NCI-H748 treated with DMSO at 0.1 percent for 48 hours (cell line): ENCODE results near the gene HSD3B1.

Experiments used
- DNase-seq: peaks from one replicate; lab custom pipeline; 2025; lab: John Stamatoyannopoulos, UW

HSD3B1 gene

DNA sequence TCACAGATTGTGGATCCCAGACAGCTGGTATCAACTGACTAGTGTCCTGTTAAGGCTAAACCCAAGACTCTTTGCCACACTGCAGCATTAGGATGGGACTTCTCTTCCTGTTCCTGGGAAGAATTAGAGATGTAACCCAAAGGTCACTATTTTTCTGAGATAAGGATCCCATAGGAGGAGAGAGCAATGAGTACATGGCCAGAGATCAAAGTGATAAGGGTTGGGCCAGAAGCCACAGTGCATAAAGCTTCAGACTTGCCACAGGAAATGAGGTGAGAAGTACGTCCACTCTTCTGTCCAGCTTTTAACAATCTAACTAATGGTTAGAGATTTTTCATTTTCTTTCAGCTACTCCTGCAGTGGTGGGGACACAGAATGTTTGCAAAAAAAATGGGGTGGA, at the start of gene HSD3B1:
HSD3B1 (plus strand) TSS at position 270 of the 400 bp plus-strand sequence. CDS start 267 bp downstream, outside the sequence.
- no peak for DNase-seq

- DNase-seq, result no peak
These were observed 44.0 kb upstream of the HSD3B1 start for GRCh38 chr1:119462964-119463363.

DNA sequence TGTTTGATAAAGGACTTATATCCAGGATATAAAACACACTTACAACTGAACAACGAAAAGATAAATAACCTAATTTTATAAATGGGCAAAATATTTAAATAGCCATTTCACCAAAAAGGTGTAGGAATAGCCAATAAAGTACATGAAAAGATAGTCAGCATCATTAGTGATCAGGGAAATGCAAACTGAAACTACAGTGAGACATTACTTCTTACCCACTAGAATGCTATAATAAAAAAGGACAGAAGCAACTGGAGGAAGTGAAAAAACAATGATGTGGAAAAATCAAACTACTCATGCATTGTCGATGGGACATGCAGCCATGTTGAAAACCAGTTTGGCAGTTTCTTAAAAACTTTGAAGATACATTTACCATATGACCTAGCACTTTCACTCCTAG, 43.4 kb upstream of the HSD3B1 start:
- no peak for DNase-seq

DNA sequence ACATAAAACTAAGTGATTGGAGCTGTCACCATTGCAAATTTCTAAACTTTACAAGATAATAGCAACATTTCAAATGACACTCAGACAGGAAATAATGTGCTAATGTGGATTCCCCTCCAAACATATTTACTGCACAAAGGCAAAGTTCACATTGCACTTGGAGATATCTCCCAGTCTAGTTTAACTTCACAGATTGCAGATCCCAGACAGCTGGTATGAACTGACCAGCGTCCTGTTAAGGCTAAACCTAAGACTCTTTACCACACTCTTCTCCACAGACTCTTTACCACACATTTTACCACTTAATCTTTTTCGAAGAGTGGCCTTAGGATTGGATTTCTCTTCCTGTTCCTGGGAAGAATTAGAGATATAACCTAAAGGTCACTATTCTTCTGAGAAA, 40.6 kb upstream of the HSD3B1 start:
- DNase-seq, result no peak

- no peak for DNase-seq
These were observed 39.8 kb upstream of the HSD3B1 start for GRCh38 chr1:119467219-119467618.

DNA sequence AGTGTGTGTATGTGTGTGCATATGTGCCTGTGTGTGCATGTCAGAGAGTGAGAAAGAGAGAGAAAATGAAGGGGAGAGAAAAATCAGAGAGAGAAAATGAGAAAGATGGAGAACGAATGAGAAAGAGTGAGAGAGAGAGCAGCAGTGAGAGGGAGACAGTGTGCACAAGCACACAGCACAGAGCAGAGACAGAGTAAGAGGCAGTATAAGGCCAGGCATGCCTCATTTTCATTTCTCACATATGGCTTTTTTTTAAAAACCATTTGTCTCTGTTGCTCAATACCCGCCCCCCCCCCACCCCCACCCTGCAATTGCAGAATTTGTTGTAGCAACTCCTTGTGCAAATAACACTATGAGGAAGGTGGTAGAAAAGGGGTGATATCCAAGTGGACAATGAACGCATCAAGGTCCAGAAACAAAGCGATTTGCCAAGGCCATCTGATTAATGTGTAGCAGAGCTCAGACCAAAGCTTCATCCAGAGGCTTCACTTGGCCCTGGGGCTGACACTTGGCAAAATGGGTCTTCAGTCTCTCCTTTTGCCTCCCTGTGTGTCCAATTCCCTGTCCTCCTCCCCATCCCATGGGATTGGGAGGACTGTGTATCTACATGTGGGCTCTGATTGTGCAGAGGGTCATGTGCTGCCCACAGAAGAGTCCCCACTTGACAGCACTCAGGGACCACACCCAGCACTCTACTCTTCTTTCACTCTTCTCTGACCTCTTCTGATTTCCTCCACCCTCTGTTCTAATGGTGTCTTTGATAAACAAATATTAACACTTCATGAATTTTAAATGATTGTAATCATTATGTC, 38.9 kb upstream of the HSD3B1 start:
- DNase-seq, result peak; percentile 80

GRCh38 chr1:119469741-119470140, 37.3 kb upstream of the HSD3B1 start:
- no peak for DNase-seq

DNA sequence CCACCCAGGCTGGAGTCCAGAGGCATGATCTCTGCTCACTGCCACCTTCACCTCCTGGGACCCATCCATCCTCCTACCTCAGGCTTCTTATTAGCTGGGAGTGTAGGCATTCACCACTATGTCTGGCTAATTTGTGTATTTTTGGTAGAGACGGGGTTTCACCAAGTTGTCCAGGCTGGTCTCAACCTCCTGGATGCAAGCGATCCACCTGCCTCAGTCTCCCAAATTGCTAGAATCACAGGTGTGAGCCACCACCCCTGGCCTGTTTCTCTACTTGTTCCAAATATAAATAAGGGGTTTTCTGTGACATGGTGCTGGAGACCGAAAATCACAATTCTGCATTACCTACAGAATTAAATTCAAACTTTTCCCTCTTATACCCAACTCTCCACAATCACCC, 36.6 kb upstream of the HSD3B1 start:
- DNase-seq, result no peak

DNA sequence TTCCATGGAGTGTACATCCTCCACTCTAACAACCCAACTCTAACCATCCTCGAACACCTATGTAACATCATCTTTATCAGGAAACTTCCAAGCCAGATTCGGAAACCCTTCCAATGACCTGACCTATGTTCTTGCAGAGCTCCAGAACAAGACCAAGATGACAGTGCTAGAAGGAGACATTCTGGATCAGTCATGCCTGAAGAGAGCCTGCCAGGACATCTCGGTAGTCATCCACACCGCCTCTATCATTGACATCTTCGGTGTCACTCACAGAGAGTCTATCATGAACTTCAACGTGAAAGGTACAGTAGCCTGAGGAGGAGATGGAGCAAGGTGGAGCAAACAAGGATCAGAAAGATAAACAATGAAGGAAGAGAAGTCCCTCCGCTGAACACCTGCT, 36.1 kb upstream of the HSD3B1 start:
- no peak for DNase-seq

DNA sequence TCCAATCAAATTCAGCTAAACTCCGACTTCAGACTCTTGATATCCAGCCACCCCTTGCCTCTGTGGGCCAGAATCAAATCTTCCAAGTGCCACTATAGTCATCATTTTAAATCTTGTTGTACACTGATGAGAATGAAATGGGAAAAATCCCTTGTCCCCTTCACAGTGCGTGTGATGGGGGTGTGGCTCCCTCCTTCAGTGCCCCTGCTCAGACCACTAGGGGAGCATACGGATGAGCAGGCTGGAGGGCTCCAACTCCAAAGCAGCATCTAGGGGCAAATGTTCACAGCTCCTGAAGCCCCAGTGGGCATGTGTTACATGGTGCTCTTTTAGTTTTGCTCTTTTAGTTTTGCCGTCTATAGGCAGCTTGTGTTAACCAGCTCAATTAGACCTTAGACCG, 35.4 kb upstream of the HSD3B1 start:
- DNase-seq, result no peak

GRCh38 chr1:119472080-119472818, 34.8 kb upstream of the HSD3B1 start:
- no peak for DNase-seq

DNA sequence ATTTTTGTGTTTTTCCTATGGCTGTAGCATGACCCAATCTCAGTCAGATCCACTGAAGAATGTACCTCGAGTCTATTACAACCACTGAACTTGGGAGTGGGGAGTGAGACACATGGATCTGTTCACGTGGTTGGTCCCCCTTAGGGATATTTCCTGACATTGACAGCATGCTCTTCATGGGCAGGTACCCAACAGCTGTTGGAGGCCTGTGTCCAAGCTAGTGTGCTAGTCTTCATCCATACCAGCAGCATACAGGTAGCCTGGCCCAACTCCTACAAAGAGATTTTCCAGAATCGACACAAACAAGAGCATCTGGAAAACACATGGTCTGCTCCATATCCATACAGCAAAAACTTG, 34.2 kb upstream of the HSD3B1 start:
- DNase-seq, result no peak

DNA sequence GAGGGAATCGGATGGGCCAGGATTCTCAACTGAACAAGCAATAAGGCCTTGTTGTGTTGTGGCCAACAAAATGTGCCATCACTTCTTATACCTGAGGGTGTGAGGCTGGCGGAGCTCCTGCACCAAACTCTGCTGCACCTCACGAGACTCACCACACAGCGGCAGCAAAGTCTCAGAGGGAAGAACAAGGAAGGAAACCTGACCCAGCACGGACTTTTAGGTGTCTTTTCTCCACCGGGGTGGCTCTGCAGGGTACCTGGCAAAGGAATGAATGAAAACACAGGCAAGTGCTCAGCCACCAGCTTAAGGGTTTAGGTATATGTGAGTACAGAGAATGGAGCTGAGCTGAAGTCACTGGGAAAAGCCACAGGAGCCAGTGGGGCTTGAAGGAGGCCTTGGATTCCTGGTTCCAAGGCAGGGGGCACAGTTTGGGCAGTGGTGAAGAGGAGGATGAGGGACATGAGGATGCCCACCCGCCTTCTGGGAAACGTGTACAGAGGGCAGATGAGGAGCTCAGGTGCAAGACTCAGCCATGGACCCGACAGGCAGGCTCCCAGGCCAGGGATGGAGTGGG, 31.1 kb upstream of the HSD3B1 start:
- peak; percentile 39 for DNase-seq

DNA sequence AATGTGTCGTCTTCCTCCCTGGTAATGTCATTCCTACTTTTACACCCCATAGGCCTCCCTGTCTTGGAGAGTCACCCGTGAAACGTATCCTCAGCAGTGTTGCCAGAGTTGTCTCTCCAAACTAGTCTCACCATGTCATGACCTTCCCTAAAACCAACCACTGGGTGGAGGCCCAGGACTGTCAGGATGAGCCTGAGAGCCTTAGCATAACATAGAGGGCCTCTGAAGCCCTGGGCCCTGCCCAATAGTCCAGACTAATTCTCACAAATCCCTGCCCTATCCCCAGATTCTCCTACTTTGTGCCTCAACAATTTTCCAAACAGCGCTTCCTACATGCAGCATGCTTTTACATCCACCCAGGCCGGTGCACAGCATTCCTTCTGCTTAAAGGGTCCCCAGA, 29.3 kb upstream of the HSD3B1 start:
- no peak for DNase-seq

DNA sequence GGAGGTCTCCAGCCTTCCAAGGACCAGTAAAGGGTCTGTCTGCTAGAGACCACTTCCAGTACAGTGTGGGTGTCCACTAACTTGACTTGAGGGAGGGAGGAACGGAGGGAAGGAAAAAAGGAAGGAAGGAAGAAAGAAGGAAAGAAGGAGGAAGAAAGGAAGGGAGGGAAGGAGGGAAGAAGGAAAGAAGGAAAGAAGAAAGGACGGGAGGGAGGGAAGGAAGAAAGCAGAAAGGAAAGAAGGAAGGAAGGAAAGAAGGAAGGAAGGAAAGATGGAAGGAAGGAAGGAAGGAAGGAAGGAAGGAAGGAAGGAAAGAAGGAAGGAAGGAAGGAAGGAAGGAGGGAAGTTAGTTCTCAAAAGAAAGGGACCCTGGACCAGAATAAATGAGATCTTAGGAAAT, 26.8 kb upstream of the HSD3B1 start:
- DNase-seq, result no peak

- no peak for DNase-seq
These were observed 25.1 kb upstream of the HSD3B1 start for GRCh38 chr1:119481951-119482350.

DNA sequence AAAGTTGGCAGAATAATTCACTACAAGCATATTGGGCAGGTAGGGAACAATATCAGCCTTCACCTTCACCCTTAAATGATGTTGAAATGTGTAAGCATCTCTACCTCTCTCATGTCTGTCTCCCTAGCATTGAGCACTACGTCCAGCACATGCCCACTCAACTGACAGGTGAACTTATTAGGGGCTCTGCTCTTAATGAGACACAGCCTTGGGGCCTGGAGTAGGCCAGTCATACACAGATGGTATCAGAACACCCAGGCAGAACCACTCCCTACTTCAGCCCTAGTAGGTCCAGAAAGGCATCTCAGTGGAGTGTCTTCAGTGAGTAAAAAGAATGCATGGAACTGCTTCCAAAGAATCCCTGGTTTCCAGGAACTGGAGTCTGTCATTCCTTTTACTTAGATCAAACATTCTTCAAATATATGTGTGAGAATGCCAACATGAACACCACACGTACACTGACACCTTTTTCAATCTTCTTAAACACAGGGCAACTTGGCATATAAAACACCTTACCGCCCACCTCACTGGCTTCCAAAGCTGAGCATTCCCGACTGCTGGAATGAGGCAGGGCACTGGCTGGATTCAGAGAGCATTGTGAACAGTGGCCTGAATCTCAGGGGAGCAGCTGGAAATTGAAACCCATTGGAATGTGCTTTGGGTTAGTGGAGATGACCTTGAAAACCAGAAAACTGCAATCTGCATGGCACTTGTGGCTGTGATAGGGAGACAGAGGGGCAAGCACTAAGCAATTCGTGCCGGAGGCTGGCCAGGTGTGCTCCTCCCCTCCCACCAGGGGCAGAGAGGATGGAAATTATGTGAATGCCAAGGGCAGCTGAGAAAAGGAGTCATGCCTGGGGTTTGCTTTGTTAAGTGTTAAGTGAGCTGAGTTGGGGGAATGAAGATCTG, 24.2 kb upstream of the HSD3B1 start:
- no peak for DNase-seq

DNA sequence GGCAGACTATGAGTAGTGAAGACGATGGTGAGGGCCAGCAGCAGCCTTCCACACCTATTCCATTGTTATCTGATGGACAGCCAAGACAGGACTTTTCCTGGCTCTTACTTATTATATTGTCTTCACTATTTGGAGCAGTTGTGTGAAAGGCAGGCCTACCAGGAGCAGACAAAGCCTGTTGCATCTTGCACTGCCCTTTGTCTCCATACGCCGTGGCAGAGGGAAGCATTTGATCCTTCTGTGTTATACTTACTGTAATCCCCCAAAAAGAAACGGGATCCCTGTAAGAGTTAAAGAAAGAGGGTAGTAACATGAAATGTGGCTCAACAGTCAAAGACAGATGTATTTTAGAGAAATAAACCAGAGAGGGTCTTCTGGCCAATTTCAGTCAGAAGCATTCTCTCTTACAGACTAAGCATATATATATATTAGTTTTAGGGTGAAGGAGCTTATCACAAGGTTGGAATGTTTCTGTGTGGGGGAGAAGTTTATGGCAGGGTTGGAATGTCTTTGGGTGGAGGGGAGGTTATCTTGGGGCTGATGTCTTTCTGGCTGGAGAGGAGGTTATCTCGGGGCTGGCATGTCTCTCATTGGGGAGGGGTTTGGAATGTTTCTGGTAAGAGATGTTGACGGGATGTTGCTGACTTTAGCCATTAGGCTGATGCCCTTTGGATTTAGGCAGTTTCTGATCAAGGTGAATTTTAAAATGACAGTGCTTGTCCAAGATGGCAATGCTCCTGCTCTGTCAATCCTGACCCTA, 23.4 kb upstream of the HSD3B1 start:
- no peak for DNase-seq

DNA sequence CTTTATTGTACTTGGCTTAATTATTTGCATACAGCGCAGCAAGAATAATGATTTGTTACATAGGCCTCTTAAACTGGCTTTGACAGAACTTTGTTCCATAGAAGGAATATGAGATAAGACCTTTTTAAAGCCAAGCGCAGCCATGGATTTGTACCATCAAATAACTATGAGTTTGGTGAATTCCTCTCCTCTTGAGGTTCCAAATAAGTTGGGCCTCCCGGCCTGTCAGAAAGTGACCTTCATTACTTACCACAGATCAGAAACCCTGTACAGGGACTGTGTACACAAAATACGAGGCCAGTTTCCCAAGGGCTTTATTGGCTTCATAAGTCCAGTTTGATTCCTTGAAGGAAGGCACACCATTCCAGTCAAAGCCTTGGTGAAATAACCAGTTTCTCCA, 21.8 kb upstream of the HSD3B1 start:
- DNase-seq, result no peak

- no peak for DNase-seq
These were observed 18.8 kb upstream of the HSD3B1 start for GRCh38 chr1:119488216-119488615.

DNA sequence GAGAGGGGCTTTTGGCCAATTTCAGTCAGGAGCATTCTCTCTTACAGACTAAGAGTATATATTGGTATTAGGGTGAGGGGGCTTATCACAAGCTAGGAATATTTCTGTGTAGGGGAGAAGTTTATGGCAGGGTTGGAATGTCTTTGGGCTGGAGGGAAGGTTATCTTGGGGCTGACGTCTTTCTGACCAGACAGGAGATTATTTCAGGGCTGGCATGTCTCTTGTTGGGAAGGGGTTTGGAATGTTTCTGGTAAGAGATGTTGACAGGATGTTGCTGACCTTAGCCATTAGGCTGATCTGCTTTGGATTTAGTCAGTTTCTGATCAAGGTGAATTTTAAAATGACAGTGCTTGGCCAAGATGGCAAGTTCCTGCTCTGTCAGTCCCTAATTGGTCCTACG, 17.8 kb upstream of the HSD3B1 start:
- no peak for DNase-seq
